Ovary (tissue), 3 donors: Measurements from ENCODE around the gene MECR.

ENCODE experiments used
- CTCF ChIP-seq, 3 donors: fragments of 450-650 bp in 2 of 3; fragments of 200-600 bp in 1 of 3; IDR thresholded peaks; one replicate each; pipeline versions ENCODE4 v1.5.1 to v1.8.0; 2016 to 2022; ENCODE audit warnings: antibody characterized with exemption in 3 of 3, mild to moderate bottlenecking in 1 of 3
- EP300 ChIP-seq: sonication (generic); formaldehyde crosslinking; IDR thresholded peaks from one replicate; pipeline ENCODE4 v1.6.1; 2017; ENCODE audit warnings: antibody characterized with exemption
- POLR2A ChIP-seq: fragments of 450-650 bp; IDR thresholded peaks from one replicate; pipeline ENCODE4 v1.6.1; 2017; ENCODE audit warnings: antibody characterized with exemption, mild to moderate bottlenecking, moderate library complexity
- donor health status: DM: no; HTN: no; CAD: no.

GRCh38 chr1:29269382-29269781 lies 38.6 kb upstream of the MECR start:
- TF ChIP-seq CTCF (IDR thresholded peaks at IDR 0.05) (no peak), POLR2A (no peak), EP300 (no peak)
